Mesenchymal stem cell (in vitro differentiated cells and primary cell): ENCODE results near the gene TRPC4.

Experiments used
- DNase-seq: peaks from one replicate; pipeline ENCODE4 v3.0.0-alpha.2; 2013
- H2AFZ ChIP-seq: one replicate; pipeline ENCODE4 v1.6.1; 2013; ENCODE audit warnings: low read depth, mild to moderate bottlenecking, control low read depth, inconsistent platforms, low read length, moderate library complexity
- H2AK5ac ChIP-seq: 2 replicates; pipeline ENCODE4 v1.6.1; 2013; ENCODE audit warnings: low read length, moderate library complexity, mild to moderate bottlenecking, inconsistent platforms; ENCODE audit not compliant: severe bottlenecking
- H2BK120ac ChIP-seq: one replicate; pipeline ENCODE4 v1.6.1; 2013; ENCODE audit warnings: low read depth, mild to moderate bottlenecking, inconsistent platforms, low read length, moderate library complexity
- H2BK12ac ChIP-seq, 2 experiments: one replicate each; pipeline ENCODE4 v1.6.1; 2013; ENCODE audit warnings: inconsistent platforms in 2 of 2, low read length in 2 of 2, mild to moderate bottlenecking in 2 of 2, moderate library complexity in 2 of 2, control low read depth in 1 of 2
- H2BK15ac ChIP-seq: one replicate; pipeline ENCODE4 v1.6.1; 2013; ENCODE audit warnings: mild to moderate bottlenecking, low read depth, inconsistent platforms; ENCODE audit not compliant: poor library complexity, severe bottlenecking
- H2BK5ac ChIP-seq: 2 replicates; pipeline ENCODE4 v1.6.1; 2013; ENCODE audit warnings: low read depth, mild to moderate bottlenecking, low read length, control low read depth, inconsistent platforms; ENCODE audit not compliant: poor library complexity, severe bottlenecking
- H3K14ac ChIP-seq, 2 experiments: one replicate each; pipeline ENCODE4 v1.6.1; 2013; ENCODE audit warnings: inconsistent platforms in 2 of 2, low read length in 2 of 2, control low read depth in 1 of 2, mild to moderate bottlenecking in 1 of 2, moderate library complexity in 1 of 2
- H3K18ac ChIP-seq, 2 experiments: one replicate each; pipeline ENCODE4 v1.6.1; 2013; ENCODE audit warnings: inconsistent platforms in 2 of 2, low read length in 2 of 2, control low read depth in 1 of 2, low read depth in 1 of 2, mild to moderate bottlenecking in 1 of 2
- H3K23ac ChIP-seq, 2 experiments: one replicate each; pipeline ENCODE4 v1.6.1; 2013; ENCODE audit warnings: inconsistent platforms in 2 of 2, low read length in 2 of 2, mild to moderate bottlenecking in 2 of 2, moderate library complexity in 2 of 2, control low read depth in 1 of 2
- H3K27ac ChIP-seq: 2 replicates; pipeline ENCODE4 v1.5.1; 2013; ENCODE audit warnings: mild to moderate bottlenecking, moderate library complexity, low read length, control low read depth, inconsistent platforms; ENCODE audit not compliant: poor library complexity, severe bottlenecking
- H3K27me3 ChIP-seq, 2 experiments: 2 replicates each; pipeline versions ENCODE4 v1.6.1 to v1.7.0; 2013; ENCODE audit warnings: low read length in 2 of 2, mild to moderate bottlenecking in 2 of 2, moderate library complexity in 2 of 2, control low read depth in 1 of 2, inconsistent platforms in 1 of 2; ENCODE audit not compliant: control insufficient read depth in 1 of 2, insufficient read depth in 1 of 2
- H3K36me3 ChIP-seq, 2 experiments: 2 replicates each; pipeline versions ENCODE4 v1.6.1 to v1.7.0; 2013; ENCODE audit warnings: low read length in 2 of 2, control low read depth in 1 of 2, inconsistent platforms in 1 of 2, low read depth in 1 of 2, mild to moderate bottlenecking in 1 of 2; ENCODE audit not compliant: insufficient read depth in 2 of 2, control insufficient read depth in 1 of 2
- H3K4ac ChIP-seq, 2 experiments: one replicate each; pipeline ENCODE4 v1.6.1; 2013; ENCODE audit warnings: inconsistent platforms in 2 of 2, low read length in 2 of 2, mild to moderate bottlenecking in 2 of 2, moderate library complexity in 2 of 2, control low read depth in 1 of 2, low read depth in 1 of 2
- H3K4me1 ChIP-seq: 2 replicates; pipeline ENCODE4 v1.6.1; 2013; ENCODE audit warnings: low read depth, low read length, control low read depth; ENCODE audit not compliant: control insufficient read depth, insufficient read depth
- H3K4me2 ChIP-seq: 2 replicates; pipeline ENCODE4 v1.6.1; 2013; ENCODE audit warnings: low read length, mild to moderate bottlenecking, inconsistent platforms; ENCODE audit not compliant: poor library complexity, severe bottlenecking
- H3K4me3 ChIP-seq, 2 experiments: 2 replicates each; pipeline versions ENCODE4 v1.5.1 to v1.7.0; 2013; ENCODE audit warnings: low read length in 2 of 2, mild to moderate bottlenecking in 2 of 2, control low read depth in 1 of 2, low read depth in 1 of 2; ENCODE audit not compliant: insufficient read depth in 1 of 2
- H3K79me1 ChIP-seq: replicated peaks from 2 replicates; pipeline ENCODE4 v1.6.1; 2013; ENCODE audit warnings: mild to moderate bottlenecking, control low read depth, low read length, inconsistent platforms; ENCODE audit not compliant: poor library complexity, severe bottlenecking
- H3K9ac ChIP-seq: 2 replicates; pipeline ENCODE4 v1.7.0; 2013; ENCODE audit warnings: mild to moderate bottlenecking, low read length, moderate library complexity
- H3K9me3 ChIP-seq: 2 replicates; pipeline ENCODE4 v1.7.0; 2013; ENCODE audit warnings: mild to moderate bottlenecking, low read length; ENCODE audit not compliant: control insufficient read depth
- H4K8ac ChIP-seq: one replicate; pipeline ENCODE4 v1.6.1; 2013; ENCODE audit warnings: inconsistent platforms, mild to moderate bottlenecking, low read length, moderate library complexity
- H4K91ac ChIP-seq: one replicate; pipeline ENCODE4 v1.6.1; 2013; ENCODE audit warnings: mild to moderate bottlenecking, low read length, inconsistent platforms
- WGBS: methylation state at CpG from one replicate; pipeline ENCODE4 v1.1.7; 2013; ENCODE audit warnings: mixed read lengths; 5-methylcytosine and 5-hydroxymethylcytosine counted together

TRPC4 gene

DNA sequence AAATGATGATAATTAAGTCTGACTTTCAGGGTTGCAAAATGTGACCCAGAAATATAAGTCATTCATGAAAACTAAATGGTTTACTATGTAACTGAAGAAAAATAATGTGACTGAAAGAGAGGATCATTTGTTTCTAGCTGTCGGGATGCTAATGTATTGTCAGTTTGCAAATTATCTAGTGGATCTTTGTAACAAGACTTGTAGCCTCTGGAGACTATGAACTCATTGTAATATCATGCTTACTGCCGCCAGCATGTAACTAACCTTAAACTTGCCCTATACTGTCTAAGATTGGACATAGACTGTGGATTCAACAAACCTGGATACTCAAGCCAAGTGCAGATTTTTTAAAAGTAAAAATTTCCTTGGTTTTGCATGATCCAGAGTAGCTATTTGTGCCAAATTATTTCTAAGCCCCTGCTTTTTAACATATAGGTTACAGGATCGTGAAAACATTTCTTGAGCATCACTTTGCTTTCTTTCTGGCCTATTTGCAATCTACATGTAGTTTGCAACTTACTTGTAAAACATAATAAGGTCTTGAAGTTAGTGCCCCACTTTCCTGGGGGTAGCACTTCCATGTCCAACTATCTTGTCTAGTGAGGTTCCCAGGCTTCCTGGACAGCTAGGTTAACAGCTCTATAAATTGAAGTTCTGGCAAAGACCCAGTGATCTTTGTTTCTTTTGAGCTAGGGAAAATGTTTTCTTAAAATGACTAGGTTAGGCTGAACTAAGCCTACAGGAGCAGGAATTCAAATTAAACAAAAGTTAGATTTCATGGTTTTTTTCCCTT lies 267.7 kb downstream of the TRPC4 start:
- 100% methylated on average over 2 of the region's 3 CpGs for WGBS
- Histone ChIP-seq H2BK12ac (no peak overlapping the region), H4K91ac (no peak overlapping the region), H2AFZ (no peak overlapping the region), H2BK15ac (no peak overlapping the region), H3K36me3 (no peaks in the 10 kb centered on the region), H3K4me1 (no peaks in the 10 kb centered on the region), H3K9ac (peak overlapping the region; percentile 4), H3K27me3 (no peaks in the 10 kb centered on the region), H2BK5ac (no peak overlapping the region), H3K27ac (no peak overlapping the region), H2AK5ac (no peak overlapping the region), H3K23ac (no peak overlapping the region), H3K14ac (no peak overlapping the region), H3K4ac (no peak overlapping the region), H3K4me3 (no peak overlapping the region), H3K9me3 (no peaks in the 10 kb centered on the region), H3K18ac (no peak overlapping the region), H3K79me1 (no peaks in the 10 kb centered on the region), H3K4me2 (no peak overlapping the region), H4K8ac (no peak overlapping the region), H2BK120ac (no peak overlapping the region)
- peak; percentile 7 for DNase-seq

- H3K27ac ChIP-seq = no peak overlapping the region
- H3K27me3 ChIP-seq = no peaks in the 10 kb centered on the region
- no CpG with 5 or more reads among the region's 2 CpGs for WGBS
- H3K18ac ChIP-seq = no peak overlapping the region
- H3K36me3 ChIP-seq = no peaks in the 10 kb centered on the region
- no peak for DNase-seq
- H2BK15ac ChIP-seq = no peak overlapping the region
- no peak overlapping the region for H4K91ac ChIP-seq
- no peak overlapping the region for H2BK120ac ChIP-seq
- no peak overlapping the region for H3K4me3 ChIP-seq
- H3K4me2 ChIP-seq = no peak overlapping the region
- H2AFZ ChIP-seq = no peak overlapping the region
- no peak overlapping the region for H3K9ac ChIP-seq
- no peak overlapping the region for H3K23ac ChIP-seq
- H3K4me1 ChIP-seq = no peaks in the 10 kb centered on the region
- no peak overlapping the region for H3K14ac ChIP-seq
- H2AK5ac ChIP-seq = no peak overlapping the region
- H3K79me1 ChIP-seq = no peaks in the 10 kb centered on the region
- H2BK12ac ChIP-seq = no peak overlapping the region
- H3K9me3 ChIP-seq = no peaks in the 10 kb centered on the region
- no peak overlapping the region for H2BK5ac ChIP-seq
- no peak overlapping the region for H3K4ac ChIP-seq
- H4K8ac ChIP-seq = no peak overlapping the region
Observed at GRCh38 chr13:37599519-37599918, 270.1 kb downstream of the TRPC4 start.

DNA sequence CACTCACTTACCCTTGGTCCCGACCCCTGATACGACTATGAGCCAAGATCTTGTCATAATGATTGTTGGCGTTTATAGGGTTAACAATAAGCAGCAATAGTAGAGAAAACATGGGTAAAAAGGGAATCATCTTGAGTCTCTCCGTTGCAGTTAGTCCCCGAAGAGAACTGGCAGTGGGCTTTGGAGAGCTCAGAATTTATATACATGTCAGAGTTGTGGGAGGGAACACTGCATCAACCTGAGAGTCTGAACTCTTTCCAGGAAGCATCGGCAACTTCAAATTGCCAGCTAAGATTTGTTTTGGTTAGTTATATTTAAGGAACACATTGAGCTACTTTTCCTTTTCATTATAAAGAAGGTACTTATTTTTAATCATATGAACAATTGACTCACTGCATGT lies 271.0 kb downstream of the TRPC4 start, which contains the start of gene POSTN:
TSS of gene POSTN (minus strand) at position 172 of the 400 bp plus-strand sequence. CDS start at position 130, 42 bp downstream.
- Histone ChIP-seq H3K27ac (no peak within 1 kb of the TSS), H3K4me2 (no peak within 1 kb of the TSS), H3K9ac (peak within 1 kb of the TSS; percentile 58), H3K79me1 (no peaks in the 10 kb centered on the region), H2BK12ac (no peak within 1 kb of the TSS), H3K4me1 (no peaks in the 10 kb centered on the region), H2AK5ac (no peak within 1 kb of the TSS), H2BK5ac (no peak within 1 kb of the TSS), H3K18ac (peak within 1 kb of the TSS in 1 of 2 experiments; percentile 8), H2BK120ac (no peak within 1 kb of the TSS), H3K36me3 (no peaks in the 10 kb centered on the region), H3K27me3 (no peaks in the 10 kb centered on the region), H3K4me3 (peak within 1 kb of the TSS in 1 of 2 experiments; percentile 45), H4K8ac (no peak within 1 kb of the TSS), H3K9me3 (no peaks in the 10 kb centered on the region), H3K4ac (no peak within 1 kb of the TSS), H3K14ac (no peak within 1 kb of the TSS), H4K91ac (no peak within 1 kb of the TSS), H2AFZ (no peak within 1 kb of the TSS), H3K23ac (no peak within 1 kb of the TSS), H2BK15ac (no peak within 1 kb of the TSS)
- DNase-seq = peak; percentile 25
- 37% methylated on average over 5 of the region's 6 CpGs for WGBS

DNA sequence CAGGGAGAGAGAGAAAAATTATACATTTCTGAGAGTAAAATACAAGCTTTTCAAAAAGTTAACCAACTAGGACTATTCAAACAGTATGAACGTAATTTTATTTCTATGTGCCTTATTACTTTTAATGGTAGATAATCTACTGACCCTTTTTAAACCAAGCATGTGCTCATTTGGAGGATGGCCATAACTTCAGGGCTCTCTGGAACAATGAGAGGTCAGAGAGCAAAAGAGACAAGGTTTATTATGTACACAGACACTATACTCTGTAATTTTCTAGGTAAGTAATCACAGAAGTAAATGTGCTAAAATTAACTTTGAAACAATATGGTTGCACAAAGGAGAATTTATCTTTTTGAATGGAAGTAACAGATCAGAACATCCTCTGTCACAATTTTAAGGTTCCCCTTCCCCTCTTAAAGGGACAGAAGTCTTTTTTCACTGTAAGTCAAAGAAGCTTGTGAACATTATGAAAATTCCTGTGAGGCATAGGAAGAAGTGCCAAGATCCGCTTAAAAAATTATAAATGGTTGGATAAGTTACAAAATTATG lies 272.0 kb downstream of the TRPC4 start:
- Histone ChIP-seq H3K14ac (no peak overlapping the region), H3K4me1 (no peaks in the 10 kb centered on the region), H2BK12ac (no peak overlapping the region), H4K8ac (no peak overlapping the region), H3K9ac (peak overlapping the region; percentile 58), H4K91ac (no peak overlapping the region), H2BK5ac (no peak overlapping the region), H3K79me1 (no peaks in the 10 kb centered on the region), H3K23ac (no peak overlapping the region), H3K36me3 (no peaks in the 10 kb centered on the region), H3K4ac (no peak overlapping the region), H2AFZ (no peak overlapping the region), H2BK15ac (no peak overlapping the region), H3K27ac (no peak overlapping the region), H3K4me2 (no peak overlapping the region), H3K27me3 (no peaks in the 10 kb centered on the region), H3K9me3 (no peaks in the 10 kb centered on the region), H2AK5ac (no peak overlapping the region), H3K4me3 (peak overlapping the region in 1 of 2 experiments; percentile 45), H2BK120ac (no peak overlapping the region), H3K18ac (no peak overlapping the region)
- no CpG with 5 or more reads among the region's 2 CpGs for WGBS
- no peak for DNase-seq
